Ramos (cell line): Measurements from ENCODE around the gene SACM1L.

Source experiments
- in situ Hi-C: fragments of 300-500 bp; cut with MboI; formaldehyde crosslinking; loops from one replicate; pipeline ENCODE4 v1.14.3; 2022; ENCODE audit warnings: low sequenced_read_pairs; ENCODE audit not compliant: unreplicated experiment

Gene SACM1L

GRCh38 chr3:45688882-45689786, at the start of gene SACM1L:
Gene SACM1L (plus strand): TSS chr3:45689396. CDS start chr3:45689466, 70 bp downstream.
- in situ Hi-C loops = no loop called here

GRCh38 chr3:45640091-45640507, 49.1 kb upstream of the SACM1L start:
- in situ Hi-C loops = no loop called here

GRCh38 chr3:45640724-45641361, 48.4 kb upstream of the SACM1L start:
- in situ Hi-C loops = no loop called here

- in situ Hi-C loops = no loop called here
Measured at GRCh38 chr3:45641756-45642155, 47.4 kb upstream of the SACM1L start.

- in situ Hi-C loops = no loop called here
Measured at GRCh38 chr3:45642731-45643152, 46.5 kb upstream of the SACM1L start.

GRCh38 chr3:45644063-45644790, 45.0 kb upstream of the SACM1L start:
- in situ Hi-C loops = no loop called here

- in situ Hi-C loops = no loop called here
Measured at GRCh38 chr3:45644791-45645201, 44.4 kb upstream of the SACM1L start.

GRCh38 chr3:45646051-45646585, 43.1 kb upstream of the SACM1L start:
- in situ Hi-C loops = no loop called here

- in situ Hi-C loops = no loop called here
Measured at GRCh38 chr3:45647148-45647619, 42.0 kb upstream of the SACM1L start.

GRCh38 chr3:45653205-45653604, 36.0 kb upstream of the SACM1L start:
- in situ Hi-C loops = no loop called here

- in situ Hi-C loops = no loop called here
Measured at GRCh38 chr3:45654397-45654944, 34.7 kb upstream of the SACM1L start.

- in situ Hi-C loops = no loop called here
Measured at GRCh38 chr3:45655906-45656305, 33.3 kb upstream of the SACM1L start.

- in situ Hi-C loops = no loop called here
Measured at GRCh38 chr3:45656575-45657363, 32.4 kb upstream of the SACM1L start.

- in situ Hi-C loops = no loop called here
Measured at GRCh38 chr3:45657853-45658252, 31.3 kb upstream of the SACM1L start.

- in situ Hi-C loops = loop anchor here (5.0 kb wide), 2 partner anchors 153 to 623 kb away; no protein-coding TSS in a partner anchor
Measured at GRCh38 chr3:45659661-45660566, 29.3 kb upstream of the SACM1L start.

- in situ Hi-C loops = loop anchor here (5.0 kb wide), 2 partner anchors 153 to 623 kb away; no protein-coding TSS in a partner anchor
Measured at GRCh38 chr3:45660567-45660901, 28.7 kb upstream of the SACM1L start.

- in situ Hi-C loops = loop anchor here (5.0 kb wide), 2 partner anchors 157 to 627 kb away; no protein-coding TSS in a partner anchor
Measured at GRCh38 chr3:45664578-45664977, 24.6 kb upstream of the SACM1L start.

- in situ Hi-C loops = no loop called here
Measured at GRCh38 chr3:45665101-45665572, 24.1 kb upstream of the SACM1L start.
